ENCODE results near the gene CPLX3.

- TF ChIP-seq YY1 (IDR thresholded peaks at IDR 0.05; ENCODE audit: low read depth) (no peak), TAF1 (IDR thresholded peaks at IDR 0.05; ENCODE audit: low read depth) (no peak), REST (IDR thresholded peaks at IDR 0.05; ENCODE audit: low read depth) (no peak), CEBPB (IDR thresholded peaks at IDR 0.05) (no peak), EP300 (IDR thresholded peaks at IDR 0.05; ENCODE audit: borderline replicate concordance) (no peak), TCF12 (IDR thresholded peaks at IDR 0.05; ENCODE audit: low read depth) (no peak), NFIC (IDR thresholded peaks at IDR 0.05) (no peak), EGR1 (IDR thresholded peaks at IDR 0.05) (no peak), MAX (IDR thresholded peaks at IDR 0.05) (no peak), FOXM1 (IDR thresholded peaks at IDR 0.05; ENCODE audit: borderline replicate concordance, low read depth) (no peak), RAD21 (IDR thresholded peaks at IDR 0.05; ENCODE audit: low read depth) (no peak)
Measured at GRCh38 chr15:74802290-74802689, 24.1 kb upstream of the CPLX3 start.
